ENCODE measurements around the gene COMMD6.
"Not testable (repeated sequence)": the region's sequence is repeated elsewhere in the genome, so short reads cannot be mapped to it uniquely, and the experiment has no call there.

Gene COMMD6

GRCh38 chr13:75537401-75538365 is at the start of gene COMMD6:
COMMD6 (minus strand) TSS chr13:75537841; CDS start chr13:75537805, 36 bp downstream.
- DNase-seq (ENCODE audit: low read depth in 2 of 2, low spot score in 1 of 2): peak; percentile 29 to 48

- no peak for DNase-seq (ENCODE audit: low read depth in 2 of 2, low spot score in 1 of 2)
Observed at GRCh38 chr13:75585153-75585552, 47.5 kb upstream of the COMMD6 start.

GRCh38 chr13:75583091-75583490 is 45.5 kb upstream of the COMMD6 start:
- DNase-seq (ENCODE audit: low read depth in 2 of 2, low spot score in 1 of 2): no peak

- DNase-seq (ENCODE audit: low read depth in 2 of 2, low spot score in 1 of 2): no peak
Observed at GRCh38 chr13:75581874-75582640, 44.4 kb upstream of the COMMD6 start.

- DNase-seq (ENCODE audit: low read depth in 2 of 2, low spot score in 1 of 2): no peak
Observed at GRCh38 chr13:75579529-75579928, 41.9 kb upstream of the COMMD6 start.

- no peak for DNase-seq (ENCODE audit: low read depth in 2 of 2, low spot score in 1 of 2)
Observed at GRCh38 chr13:75569576-75569975, 31.9 kb upstream of the COMMD6 start.

GRCh38 chr13:75566658-75567057 is 29.0 kb upstream of the COMMD6 start:
- no peak for DNase-seq (ENCODE audit: low read depth in 2 of 2, low spot score in 1 of 2)

GRCh38 chr13:75558145-75558840 is 20.7 kb upstream of the COMMD6 start:
- no peak for DNase-seq (ENCODE audit: low read depth in 2 of 2, low spot score in 1 of 2)

GRCh38 chr13:75556961-75557360 is 19.3 kb upstream of the COMMD6 start:
- DNase-seq (ENCODE audit: low read depth in 2 of 2, low spot score in 1 of 2): no peak

GRCh38 chr13:75555836-75556235 is 18.2 kb upstream of the COMMD6 start:
- DNase-seq (ENCODE audit: low read depth in 2 of 2, low spot score in 1 of 2): no peak

GRCh38 chr13:75554981-75555380 is 17.3 kb upstream of the COMMD6 start:
- no peak for DNase-seq (ENCODE audit: low read depth in 2 of 2, low spot score in 1 of 2)

GRCh38 chr13:75554464-75554863 is 16.8 kb upstream of the COMMD6 start:
- DNase-seq (ENCODE audit: low read depth in 2 of 2, low spot score in 1 of 2): no peak

GRCh38 chr13:75550159-75550567 is 12.5 kb upstream of the COMMD6 start:
- DNase-seq (ENCODE audit: low read depth in 2 of 2, low spot score in 1 of 2): no peak

- DNase-seq (ENCODE audit: low read depth in 2 of 2, low spot score in 1 of 2): peak; percentile 92 to 96
Observed at GRCh38 chr13:75549262-75550158, 11.9 kb upstream of the COMMD6 start, which contains the start of gene UCHL3. UCHL3 (plus strand) TSS chr13:75549791; CDS start chr13:75549821, 30 bp downstream.

GRCh38 chr13:75547917-75548316 is 10.3 kb upstream of the COMMD6 start:
- no peak for DNase-seq (ENCODE audit: low read depth in 2 of 2, low spot score in 1 of 2)

GRCh38 chr13:75545386-75545785 is 7.7 kb upstream of the COMMD6 start:
- DNase-seq (ENCODE audit: low read depth in 2 of 2, low spot score in 1 of 2): not testable (repeated sequence)

- no peak for DNase-seq (ENCODE audit: low read depth in 2 of 2, low spot score in 1 of 2)
Observed at GRCh38 chr13:75544681-75545330, 7.2 kb upstream of the COMMD6 start.

GRCh38 chr13:75541961-75542360 is 4.3 kb upstream of the COMMD6 start:
- no peak for DNase-seq (ENCODE audit: low read depth in 2 of 2, low spot score in 1 of 2)

GRCh38 chr13:75541287-75541686 is 3.6 kb upstream of the COMMD6 start:
- no peak for DNase-seq (ENCODE audit: low read depth in 2 of 2, low spot score in 1 of 2)

- no peak for DNase-seq (ENCODE audit: low read depth in 2 of 2, low spot score in 1 of 2)
Observed at GRCh38 chr13:75533861-75534260, 3.8 kb downstream of the COMMD6 start.
